ENCODE results near the gene NTSR2.

The NTSR2 gene

DNA sequence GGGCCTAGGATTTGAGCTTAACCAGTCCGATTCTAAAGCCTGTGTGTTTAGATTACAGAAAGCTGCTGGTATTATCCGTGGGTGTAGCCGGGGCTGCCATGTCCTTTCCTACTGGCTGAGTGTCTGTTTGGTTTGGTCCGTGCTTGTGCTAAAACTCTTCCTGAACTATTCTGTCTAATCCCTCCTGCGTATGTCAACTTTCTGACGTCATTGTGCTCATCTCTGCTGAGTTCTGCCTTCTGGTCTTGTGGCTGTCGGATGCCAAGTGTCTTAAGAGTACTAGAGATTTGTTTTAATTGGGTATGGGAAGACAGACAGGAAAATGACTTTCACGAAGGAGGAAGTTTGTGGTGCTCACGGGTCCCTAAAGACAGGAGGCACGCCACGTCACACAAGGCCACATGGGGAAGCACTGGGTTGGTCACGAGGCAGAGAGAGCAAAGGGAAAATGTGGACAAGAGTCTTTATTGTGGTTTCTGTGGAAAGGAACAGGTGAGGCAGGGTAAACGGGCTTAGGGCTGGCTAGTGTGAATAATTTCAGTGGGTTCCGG is 31.8 kb upstream of the NTSR2 start:
- peak; percentile 91 for DNase-seq
- in situ Hi-C loops (cut with MboI; ENCODE audit: low pct_unique_long_range_greater_than_20kb, low sequenced_read_pairs) = no loop called here

DNA sequence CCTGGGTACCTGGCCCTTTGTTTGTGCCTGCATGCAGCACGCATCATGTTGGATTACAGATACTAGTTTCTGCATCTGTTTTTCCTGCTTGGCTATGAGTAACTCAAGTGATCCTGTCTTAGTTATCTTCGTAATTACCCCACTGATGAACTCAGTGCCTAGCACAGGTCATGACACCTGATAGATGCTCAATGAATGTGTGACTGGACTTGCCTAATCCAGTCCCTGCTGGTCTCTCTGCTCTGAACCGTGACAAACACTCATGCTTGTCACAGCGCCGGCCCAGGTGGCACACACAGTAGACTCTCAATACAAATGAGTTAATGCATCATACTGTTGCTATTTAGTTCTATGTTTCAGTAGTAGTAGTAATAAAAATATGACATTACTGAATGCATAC is 31.2 kb upstream of the NTSR2 start:
- in situ Hi-C loops (cut with MboI; ENCODE audit: low pct_unique_long_range_greater_than_20kb, low sequenced_read_pairs) = no loop called here
- DNase-seq = no peak

DNA sequence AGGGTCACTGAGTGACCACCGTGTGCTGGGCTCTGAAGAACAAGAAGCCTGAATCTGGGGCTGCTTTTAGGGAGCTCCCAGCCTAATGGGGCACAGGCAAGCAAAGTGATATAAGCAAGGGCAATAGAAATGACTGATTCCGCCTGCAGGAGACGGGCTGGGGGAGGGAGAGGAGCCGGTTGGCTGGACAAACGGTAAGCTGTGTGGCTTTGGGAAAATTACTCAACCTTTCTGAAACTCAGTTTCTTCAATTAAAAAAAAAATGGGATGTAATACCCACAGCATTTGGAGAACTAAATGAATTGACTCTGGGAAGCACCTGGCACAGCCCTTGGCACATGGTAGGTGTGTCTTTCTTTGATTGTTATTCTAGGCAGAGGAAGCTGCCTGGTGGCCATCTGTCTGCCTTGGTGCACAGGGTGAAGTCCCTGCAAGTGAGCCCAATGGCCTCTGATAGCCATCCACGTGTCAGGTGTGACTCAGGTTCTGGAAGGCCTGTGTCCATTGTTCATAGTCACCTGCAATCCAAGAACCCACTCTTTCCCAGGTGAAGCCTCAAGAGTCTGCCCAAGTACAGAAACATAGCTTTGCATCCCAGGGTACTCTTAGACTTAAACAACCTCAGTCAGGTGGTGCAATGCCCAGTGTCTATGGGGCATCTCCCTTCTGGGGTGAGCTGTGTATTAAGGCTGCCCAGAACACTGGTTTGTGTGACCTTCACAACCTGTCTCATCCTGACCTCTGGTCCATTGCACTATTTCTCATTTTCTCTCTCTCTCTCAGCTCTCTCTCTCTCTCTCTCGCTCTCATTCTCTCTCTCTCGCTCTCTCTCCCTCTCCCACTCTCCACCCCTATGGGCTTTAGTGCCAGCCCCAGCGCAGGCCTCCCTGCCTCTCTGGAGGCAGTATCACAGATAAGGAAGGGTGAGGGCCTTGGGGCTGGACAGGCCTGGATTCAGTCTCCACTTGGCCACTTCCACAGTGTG is 30.0 kb upstream of the NTSR2 start:
- in situ Hi-C loops (cut with MboI; ENCODE audit: low pct_unique_long_range_greater_than_20kb, low sequenced_read_pairs) = loop anchor here (25.0 kb wide), 1 partner anchor 87 kb away; no protein-coding TSS in a partner anchor
- no peak for DNase-seq

DNA sequence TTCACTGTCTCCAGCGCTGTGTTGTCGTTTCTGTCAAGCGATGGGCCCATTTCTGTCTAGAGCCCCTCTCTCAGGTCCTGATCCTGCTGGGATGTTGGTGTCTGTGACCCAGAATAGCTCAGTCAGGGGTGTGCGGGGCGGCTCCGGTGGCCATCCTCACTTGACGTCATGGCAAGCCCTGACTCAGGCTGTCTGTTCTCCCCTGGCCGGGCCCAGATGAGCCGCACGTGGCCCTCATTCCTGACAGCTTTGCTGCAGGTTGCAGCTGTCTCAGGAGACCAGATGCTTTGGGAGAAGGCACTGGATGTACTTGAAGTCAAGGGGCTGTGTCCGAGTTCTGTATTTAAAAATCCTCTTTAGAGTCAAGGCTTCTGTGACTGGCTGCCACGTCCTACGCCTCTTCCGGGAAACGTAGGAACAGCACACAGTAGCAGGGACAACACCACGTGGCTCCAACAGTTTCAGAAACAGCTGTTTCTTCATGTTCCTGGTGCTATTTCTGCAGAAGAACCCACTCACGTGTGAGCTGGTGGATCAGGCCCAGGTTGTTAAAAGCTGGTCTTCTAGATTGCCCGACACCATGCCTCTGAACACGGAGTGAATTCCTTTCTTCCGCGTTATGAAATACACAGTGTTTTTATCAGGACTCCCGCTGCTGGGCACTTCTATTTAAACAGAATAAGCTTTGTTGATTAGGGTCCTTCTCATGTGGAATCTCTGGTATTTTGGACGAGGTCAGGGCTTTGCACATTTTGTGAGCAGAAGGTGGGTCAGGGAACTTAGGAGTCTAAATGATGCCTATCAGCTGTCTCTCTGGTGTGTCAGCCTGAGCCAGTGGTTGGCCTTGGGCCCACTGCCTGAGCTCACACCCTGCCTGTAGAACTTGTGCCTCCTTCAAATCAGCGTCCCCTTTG is 28.3 kb upstream of the NTSR2 start:
- in situ Hi-C loops (cut with MboI; ENCODE audit: low pct_unique_long_range_greater_than_20kb, low sequenced_read_pairs) = loop anchor here (25.0 kb wide), 1 partner anchor 89 kb away; no protein-coding TSS in a partner anchor
- no peak for DNase-seq

DNA sequence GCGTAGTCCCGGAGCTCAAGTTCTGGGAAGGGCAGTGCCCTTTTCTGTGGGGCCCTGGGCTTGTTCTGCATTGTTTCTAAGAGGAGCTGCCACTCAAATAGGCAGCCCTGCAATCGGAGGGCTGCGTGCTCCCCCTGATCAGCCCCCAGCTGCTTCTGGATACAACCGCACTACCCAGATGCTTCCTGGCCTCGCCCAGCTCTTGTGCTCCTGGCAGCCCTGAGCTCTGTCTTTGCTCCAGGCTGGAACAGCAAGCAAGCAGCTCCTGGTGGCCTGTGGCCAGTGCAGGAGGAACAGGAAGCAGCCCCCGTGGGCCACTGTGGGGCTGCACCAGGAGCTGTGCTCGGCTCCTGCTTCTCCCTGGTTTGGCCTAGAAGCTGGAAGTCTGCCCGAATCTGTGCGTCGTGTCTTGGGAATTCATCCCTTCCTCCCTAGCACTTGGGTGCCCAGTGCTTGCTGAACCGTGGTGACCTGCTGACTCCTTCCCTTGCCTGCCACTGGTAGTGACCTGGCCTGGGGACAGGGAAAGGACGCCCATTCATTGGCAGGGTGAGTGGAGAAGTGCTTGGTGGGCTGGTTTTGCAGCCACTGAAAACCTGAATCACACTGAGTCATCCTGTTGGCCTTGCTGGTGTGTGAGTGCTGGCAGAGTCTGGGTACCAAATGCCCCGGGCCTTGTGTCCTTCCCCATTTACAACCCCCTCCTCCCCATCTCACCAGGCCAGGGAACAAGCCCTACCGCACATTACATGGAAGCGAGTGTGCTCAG is 27.3 kb upstream of the NTSR2 start:
- peak; percentile 92 for DNase-seq
- in situ Hi-C loops (cut with MboI; ENCODE audit: low pct_unique_long_range_greater_than_20kb, low sequenced_read_pairs) = loop anchor here (25.0 kb wide), 1 partner anchor 90 kb away; no protein-coding TSS in a partner anchor

DNA sequence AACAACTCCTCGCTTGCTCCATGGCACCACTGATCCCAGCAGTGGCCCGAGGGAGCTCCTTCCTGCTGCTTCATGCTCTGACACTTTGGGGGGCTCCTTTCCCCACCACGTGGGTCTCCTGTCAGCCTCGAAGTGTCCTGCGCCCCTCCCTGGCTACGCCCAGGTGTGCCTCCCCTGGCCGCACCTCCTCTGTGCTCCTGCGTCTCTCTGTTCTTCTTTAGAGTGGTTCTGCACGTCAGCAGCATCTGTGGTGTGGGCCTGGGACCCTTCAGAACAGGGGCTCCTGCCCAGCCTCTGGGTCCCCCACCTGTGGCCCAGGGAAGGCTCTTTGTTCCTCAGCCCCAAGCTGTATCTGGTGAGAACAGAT is 26.7 kb upstream of the NTSR2 start:
- in situ Hi-C loops (cut with MboI; ENCODE audit: low pct_unique_long_range_greater_than_20kb, low sequenced_read_pairs) = loop anchor here (25.0 kb wide), 1 partner anchor 91 kb away; no protein-coding TSS in a partner anchor
- DNase-seq = no peak

DNA sequence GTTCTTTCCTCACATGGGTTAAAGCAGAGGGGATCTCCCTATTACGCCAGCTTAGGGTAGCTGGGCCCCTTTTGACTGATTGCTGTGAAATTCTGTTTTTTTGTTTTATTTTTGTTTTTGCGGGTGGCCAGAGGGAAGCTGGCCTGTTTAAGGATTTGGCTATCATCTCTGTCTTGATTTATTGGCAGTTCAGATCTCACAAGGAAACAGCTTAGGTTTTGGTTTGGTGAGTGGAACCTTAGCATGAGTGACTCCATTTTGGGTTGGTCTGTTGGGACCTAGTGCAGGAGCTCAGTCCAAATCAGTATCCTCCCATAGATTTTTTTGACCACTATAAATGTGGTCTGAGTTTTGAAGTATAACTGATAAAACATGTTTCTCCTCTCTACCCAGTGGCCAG is 25.6 kb upstream of the NTSR2 start:
- in situ Hi-C loops (cut with MboI; ENCODE audit: low pct_unique_long_range_greater_than_20kb, low sequenced_read_pairs) = loop anchor here (25.0 kb wide), 1 partner anchor 92 kb away; no protein-coding TSS in a partner anchor

DNA sequence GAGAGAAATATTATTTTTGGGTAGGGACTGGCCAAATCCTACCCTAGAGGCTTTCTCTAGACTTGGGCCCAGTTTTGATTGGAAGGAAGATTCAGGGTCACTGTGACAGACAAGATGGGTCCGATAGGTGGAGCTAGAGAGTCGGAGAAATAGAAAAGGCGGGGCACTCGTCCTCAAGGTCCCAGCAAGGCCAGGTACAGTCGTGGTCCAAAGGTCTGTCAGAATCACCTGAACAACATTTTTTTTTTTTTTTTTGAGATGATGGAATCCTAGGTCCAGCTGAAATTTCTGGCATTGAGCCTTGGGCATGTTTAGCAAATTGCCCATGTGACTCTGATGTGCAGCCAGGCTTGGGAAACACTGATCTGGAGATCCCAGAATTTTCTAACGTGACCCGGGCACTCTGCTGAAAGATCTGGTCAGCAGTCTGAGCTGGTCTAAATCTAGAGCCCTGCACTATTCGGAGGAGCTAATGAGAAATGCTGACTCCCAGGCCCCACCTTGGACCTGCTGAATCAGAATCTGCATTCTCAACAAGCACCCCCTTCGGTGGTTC is 23.0 kb upstream of the NTSR2 start:
- in situ Hi-C loops (cut with MboI; ENCODE audit: low pct_unique_long_range_greater_than_20kb, low sequenced_read_pairs) = loop anchor here (25.0 kb wide), 1 partner anchor 94 kb away; no protein-coding TSS in a partner anchor
- peak; percentile 79 for DNase-seq

More for the DNA sequence above, 25.6 kb upstream of the NTSR2 start:
- DNase-seq = no peak

DNA sequence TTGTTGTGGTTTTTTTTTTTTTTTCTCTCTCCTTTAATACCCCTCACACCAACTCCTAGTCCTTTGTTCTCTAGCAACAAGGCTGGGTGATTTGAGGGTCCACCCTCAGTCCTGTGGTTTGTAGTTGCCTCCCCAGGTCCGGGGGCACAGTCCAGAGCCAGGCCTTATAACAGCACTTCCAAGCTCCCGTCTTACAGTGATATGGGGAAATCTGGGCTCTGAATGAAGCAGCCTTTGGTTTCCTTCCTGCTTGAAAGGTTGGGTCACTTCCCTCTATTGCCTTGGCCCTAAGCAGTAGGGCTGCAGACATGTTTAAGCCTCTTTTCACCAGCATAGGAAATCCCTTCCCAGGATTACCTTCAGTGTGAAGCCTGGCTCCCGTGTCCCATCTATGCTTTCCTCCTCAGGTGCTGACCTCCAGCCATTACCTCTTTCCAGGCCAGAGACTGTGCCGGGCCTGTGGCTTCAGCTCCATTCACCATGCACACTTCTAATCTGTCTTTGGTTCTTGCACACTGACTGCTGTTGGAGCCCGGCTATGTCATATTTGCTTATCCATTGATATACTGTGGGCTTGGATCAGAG is 21.2 kb upstream of the NTSR2 start:
- DNase-seq = no peak
- in situ Hi-C loops (cut with MboI; ENCODE audit: low pct_unique_long_range_greater_than_20kb, low sequenced_read_pairs) = loop anchor here (25.0 kb wide), 1 partner anchor 96 kb away; no protein-coding TSS in a partner anchor

DNA sequence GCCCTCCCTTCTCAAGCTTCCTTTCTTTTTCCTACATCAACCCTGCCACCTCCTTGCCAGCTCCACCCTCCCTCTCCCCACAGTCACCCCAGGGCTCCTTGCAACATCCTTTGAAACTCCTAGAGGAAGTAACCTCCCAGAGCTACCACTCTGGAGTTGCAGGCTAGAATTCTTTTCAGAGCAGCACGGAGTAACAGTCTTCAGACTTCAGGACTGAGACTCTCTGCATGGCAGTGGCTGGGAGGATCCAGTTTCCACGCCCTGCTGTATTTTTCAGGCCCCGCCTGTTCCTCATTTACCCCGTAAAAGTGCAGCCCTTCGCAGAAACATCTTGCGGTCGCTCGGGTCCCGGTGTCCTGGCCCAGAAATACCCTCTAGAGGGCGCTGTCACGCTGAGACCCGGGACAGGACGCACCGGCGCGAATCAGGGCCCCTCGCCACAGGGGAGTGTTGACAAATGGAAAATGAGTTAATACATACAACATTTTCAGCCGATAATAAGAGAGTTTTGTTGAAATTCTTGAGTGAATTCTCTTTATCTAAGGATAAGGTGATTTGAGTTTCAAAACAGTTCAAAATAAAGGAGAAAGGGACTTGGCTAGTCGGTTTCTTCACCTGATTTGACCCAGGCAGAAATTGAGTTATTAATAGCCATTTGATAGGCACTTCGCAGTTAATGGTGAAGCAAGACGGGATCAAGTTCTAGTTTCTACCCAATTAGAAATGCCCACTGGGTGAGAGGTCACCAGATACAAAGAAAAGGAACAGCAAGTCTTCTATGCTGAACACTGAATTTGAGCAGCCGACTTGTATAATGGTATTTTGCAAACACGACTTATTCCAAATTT is 18.5 kb upstream of the NTSR2 start:
- in situ Hi-C loops (cut with MboI; ENCODE audit: low pct_unique_long_range_greater_than_20kb, low sequenced_read_pairs) = loop anchor here (25.0 kb wide), 1 partner anchor 99 kb away; no protein-coding TSS in a partner anchor
- DNase-seq = peak; percentile 91

DNA sequence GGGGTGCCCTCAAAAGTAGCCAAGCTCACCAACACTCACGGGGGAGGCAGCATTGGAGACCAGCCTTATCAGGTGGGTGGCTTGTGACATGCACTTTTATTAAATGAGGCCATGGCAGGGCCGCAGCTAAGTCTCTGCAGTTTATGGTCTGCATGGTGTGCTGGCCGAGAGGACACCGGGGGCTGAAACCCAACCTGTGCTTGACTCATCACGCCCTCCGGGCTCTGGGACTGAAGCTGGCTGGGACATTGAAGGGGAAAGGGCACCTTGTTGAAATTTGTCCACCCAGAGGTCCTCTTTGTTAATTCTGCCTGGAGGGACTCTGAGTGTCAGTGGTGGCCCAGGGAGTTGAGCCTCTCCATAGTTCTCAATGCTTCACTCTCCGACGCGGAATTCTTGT is 17.7 kb upstream of the NTSR2 start:
- in situ Hi-C loops (cut with MboI; ENCODE audit: low pct_unique_long_range_greater_than_20kb, low sequenced_read_pairs) = loop anchor here (25.0 kb wide), 1 partner anchor 100 kb away; no protein-coding TSS in a partner anchor
- no peak for DNase-seq

DNA sequence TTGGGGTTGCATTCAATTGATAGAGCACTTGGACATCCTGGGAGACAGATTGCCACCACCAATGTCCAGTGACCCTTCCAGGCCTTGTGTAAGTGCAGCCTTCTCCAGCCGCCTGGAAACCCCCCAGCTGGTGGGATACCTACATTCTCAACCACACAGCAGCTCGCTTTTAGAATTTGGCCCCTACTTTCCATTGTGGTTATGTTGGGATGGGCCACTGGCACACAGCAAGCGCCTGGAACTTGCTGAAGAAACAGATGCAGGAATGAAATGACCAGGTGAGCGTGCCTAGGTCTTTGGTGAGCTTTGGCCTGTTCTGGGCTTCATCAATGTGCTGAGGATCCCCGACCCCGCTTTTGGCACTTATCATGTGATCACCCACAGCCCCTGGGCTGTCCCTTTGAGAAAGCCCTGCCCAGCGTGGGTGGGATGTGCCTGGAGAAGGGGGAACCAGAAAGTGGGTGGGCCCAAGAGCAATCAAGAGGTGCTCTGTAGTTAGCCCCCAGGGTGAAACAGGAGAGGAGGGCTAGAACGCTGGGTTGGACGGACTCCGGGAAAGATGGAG is 16.0 kb upstream of the NTSR2 start:
- in situ Hi-C loops (cut with MboI; ENCODE audit: low pct_unique_long_range_greater_than_20kb, low sequenced_read_pairs) = loop anchor here (25.0 kb wide), 1 partner anchor 101 kb away; no protein-coding TSS in a partner anchor
- DNase-seq = no peak

DNA sequence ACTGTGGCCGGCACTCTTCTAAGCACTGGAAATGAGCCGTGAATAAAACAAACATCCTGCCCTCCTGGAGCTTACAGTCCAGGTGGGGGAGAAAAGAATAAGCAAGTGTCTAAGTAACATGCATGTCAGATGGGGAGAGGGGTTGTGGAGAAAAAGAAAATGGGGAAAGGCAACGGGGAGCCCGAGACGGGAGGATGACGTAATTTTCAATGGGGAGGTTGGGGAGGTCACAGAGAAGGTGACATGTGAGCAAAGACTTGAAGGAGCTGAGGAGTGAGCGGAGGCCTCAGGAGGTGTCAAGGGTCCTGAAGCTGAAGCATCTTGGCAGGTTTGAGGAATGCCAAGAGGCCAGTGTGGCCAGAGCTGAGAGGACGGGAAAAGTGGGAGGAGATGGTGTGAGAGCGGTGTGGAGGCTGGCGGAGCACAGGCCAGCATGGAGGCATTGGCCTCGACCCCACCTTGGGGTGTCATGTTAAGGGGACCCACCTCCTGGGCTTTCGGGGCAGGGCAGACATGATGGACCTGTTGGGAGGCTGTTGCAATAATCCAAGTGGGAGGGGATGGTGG is 15.0 kb upstream of the NTSR2 start:
- in situ Hi-C loops (cut with MboI; ENCODE audit: low pct_unique_long_range_greater_than_20kb, low sequenced_read_pairs) = loop anchor here (25.0 kb wide), 1 partner anchor 102 kb away; no protein-coding TSS in a partner anchor
- DNase-seq = no peak

DNA sequence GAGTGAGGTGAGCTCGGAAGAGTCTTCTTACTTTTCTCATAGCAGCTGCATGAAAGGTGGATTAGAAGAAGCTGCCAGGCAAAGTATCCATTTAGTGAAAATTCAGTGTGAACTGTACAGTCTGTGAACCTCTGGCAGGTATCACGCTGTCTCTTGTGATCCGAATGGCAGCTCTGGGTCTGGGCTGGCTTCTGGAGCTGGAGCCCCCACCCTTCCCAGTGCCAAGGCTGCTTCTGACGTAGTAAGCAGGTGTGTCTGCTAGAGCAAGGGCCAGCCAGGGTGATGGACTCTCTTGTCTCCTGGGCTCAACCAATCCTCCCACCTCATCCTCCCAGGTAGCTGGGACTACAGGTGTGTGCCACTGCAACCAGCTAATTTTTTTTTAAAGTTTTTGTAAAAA is 14.0 kb upstream of the NTSR2 start:
- in situ Hi-C loops (cut with MboI; ENCODE audit: low pct_unique_long_range_greater_than_20kb, low sequenced_read_pairs) = loop anchor here (25.0 kb wide), 1 partner anchor 103 kb away; no protein-coding TSS in a partner anchor
- DNase-seq = no peak

DNA sequence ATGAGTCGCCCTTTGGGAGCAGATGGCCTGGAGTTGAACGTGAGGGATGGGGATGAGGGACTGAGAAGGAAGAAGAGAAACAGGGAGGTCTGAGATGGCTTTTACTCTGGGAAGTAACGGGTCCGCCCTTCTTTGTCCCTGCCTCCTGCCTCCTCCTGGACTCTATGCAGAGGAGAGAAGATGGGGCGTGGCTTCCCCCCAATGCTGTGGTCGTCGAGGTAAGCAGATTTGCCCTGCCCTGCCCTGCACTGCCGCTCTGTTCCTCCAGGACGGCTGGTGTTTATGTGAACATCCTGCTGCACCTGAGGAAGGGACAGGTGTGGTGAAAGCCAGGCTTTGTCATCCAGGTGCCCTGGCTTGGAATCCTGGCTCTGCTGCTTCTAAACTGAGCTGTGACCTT is 13.5 kb upstream of the NTSR2 start:
- DNase-seq = no peak
- in situ Hi-C loops (cut with MboI; ENCODE audit: low pct_unique_long_range_greater_than_20kb, low sequenced_read_pairs) = loop anchor here (25.0 kb wide), 1 partner anchor 104 kb away; no protein-coding TSS in a partner anchor

DNA sequence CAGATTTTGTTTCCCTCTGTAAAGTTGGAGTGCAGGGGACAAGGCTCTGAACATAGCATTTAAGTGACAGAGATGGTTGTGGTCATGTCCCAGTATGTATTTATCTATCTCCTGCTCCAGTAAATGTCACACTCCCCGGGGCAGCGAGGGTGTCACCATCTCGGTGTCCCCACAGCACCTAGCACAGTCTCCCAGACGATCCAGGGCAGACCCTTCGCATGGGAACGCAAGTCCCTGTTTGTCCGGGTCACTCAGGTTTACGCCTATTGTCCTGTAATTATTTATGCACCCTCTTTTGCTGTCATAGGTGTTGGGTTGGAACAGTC is 12.6 kb upstream of the NTSR2 start:
- in situ Hi-C loops (cut with MboI; ENCODE audit: low pct_unique_long_range_greater_than_20kb, low sequenced_read_pairs) = loop anchor here (25.0 kb wide), 1 partner anchor 105 kb away; no protein-coding TSS in a partner anchor
- no peak for DNase-seq

Measured in KBM-7 (cell line).